ENCODE measurements around the gene SOX10.

DNA sequence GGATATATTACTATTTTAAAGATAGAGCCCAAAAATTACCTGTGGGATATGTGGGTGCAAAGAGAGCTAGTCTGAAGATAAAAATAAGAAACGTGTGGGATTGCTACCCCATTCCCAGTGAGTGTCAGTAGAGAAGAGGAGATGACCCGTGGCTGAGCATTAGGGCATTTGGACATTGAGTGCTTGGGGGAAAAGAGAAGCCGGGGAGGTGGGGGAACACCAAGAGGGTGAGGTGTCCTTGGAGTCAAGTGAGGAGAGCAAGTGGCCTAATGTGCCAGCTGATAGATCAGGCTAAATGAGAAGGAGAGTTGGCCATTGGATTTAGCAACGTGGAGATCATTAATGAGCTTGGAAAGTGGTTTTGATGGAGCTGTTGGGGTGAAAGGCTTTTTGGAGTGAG, 29.7 kb downstream of the SOX10 start:
- TF ChIP-seq POLR2A (IDR thresholded peaks at IDR 0.05) (no peak), POLR2AphosphoS5 (IDR thresholded peaks at IDR 0.05; ENCODE audit: insufficient read depth in 1 of 2, low read depth in 1 of 2) (no peak)
- TF ChIP-seq, protein P1, sequence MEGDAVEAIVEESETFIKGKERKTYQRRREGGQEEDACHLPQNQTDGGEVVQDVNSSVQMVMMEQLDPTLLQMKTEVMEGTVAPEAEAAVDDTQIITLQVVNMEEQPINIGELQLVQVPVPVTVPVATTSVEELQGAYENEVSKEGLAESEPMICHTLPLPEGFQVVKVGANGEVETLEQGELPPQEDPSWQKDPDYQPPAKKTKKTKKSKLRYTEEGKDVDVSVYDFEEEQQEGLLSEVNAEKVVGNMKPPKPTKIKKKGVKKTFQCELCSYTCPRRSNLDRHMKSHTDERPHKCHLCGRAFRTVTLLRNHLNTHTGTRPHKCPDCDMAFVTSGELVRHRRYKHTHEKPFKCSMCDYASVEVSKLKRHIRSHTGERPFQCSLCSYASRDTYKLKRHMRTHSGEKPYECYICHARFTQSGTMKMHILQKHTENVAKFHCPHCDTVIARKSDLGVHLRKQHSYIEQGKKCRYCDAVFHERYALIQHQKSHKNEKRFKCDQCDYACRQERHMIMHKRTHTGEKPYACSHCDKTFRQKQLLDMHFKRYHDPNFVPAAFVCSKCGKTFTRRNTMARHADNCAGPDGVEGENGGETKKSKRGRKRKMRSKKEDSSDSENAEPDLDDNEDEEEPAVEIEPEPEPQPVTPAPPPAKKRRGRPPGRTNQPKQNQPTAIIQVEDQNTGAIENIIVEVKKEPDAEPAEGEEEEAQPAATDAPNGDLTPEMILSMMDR (IDR thresholded peaks at IDR 0.05), result no peak
